ENCODE results near the gene RIPOR2. TPM values are rescaled to one million over a fixed set of nuclear protein-coding genes. Genes with fewer than 3 reads are reported as not detected.

The RIPOR2 gene
- total and polyA plus RNA-seq, 10 of the 15 experiments (the other 5 are each of a cell fraction or from before 2014, with no cell fraction given), result 22.2 to 48.2 (median 34.7) TPM

DNA sequence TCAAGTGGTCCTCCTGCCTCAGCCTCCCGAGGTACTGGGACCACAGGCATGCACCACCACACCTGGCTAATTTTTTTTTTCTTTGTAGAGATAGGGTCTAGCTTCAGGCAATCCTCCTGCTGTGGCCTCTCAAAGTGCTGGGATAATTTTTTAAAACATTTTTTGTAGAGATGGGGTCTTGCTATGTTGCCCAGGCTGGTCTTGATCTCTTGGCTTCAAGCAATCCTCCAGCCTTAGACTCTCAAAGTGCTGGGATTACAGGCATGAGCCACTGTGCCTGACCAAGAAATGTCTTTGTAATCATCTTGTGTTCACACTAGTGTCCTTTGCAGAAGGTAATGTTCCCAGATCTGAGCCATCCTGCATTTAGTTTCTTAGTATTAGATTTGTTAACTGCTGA is 61.6 kb downstream of the RIPOR2 start:
- Histone ChIP-seq H3K9ac (ENCODE audit: control insufficient read depth, insufficient read depth, low read length) (no peak overlapping the region), H3K27me3 (replicated peaks in 1 of 2; ENCODE audit: control insufficient read depth in 2 of 2, insufficient read depth in 2 of 2, low read length in 1 of 2) (no peaks in the 10 kb centered on the region), H4K20me1 (ENCODE audit: control insufficient read depth, insufficient read depth) (no peaks in the 10 kb centered on the region; the same call in 1 of the 2 replicates), H3K4me1 (ENCODE audit: control insufficient read depth, insufficient read depth, low read length) (no peaks in the 10 kb centered on the region), H3K4me3 (no peak overlapping the region), H2AFZ (ENCODE audit: control insufficient read depth, low read depth, low read length) (no peak overlapping the region), H3K9me3 (replicated peaks; ENCODE audit: control insufficient read depth, insufficient read depth, low read length) (peaks cover 12% of the 10 kb centered on the region; the same call in 2 of the 3 replicates), H3K79me2 (ENCODE audit: control insufficient read depth, insufficient read depth, low read length) (no peaks in the 10 kb centered on the region), H3K27ac (ENCODE audit: control insufficient read depth, insufficient read depth) (no peak overlapping the region), H3K4me2 (ENCODE audit: control insufficient read depth, insufficient read depth) (no peak overlapping the region), H3K36me3 (ENCODE audit: control insufficient read depth in 2 of 2, insufficient read depth in 2 of 2, low read length in 1 of 2) (peaks cover 4 to 22% of the 10 kb centered on the region in 2 experiments)
- POLR2A ChIA-PET, result interaction anchor here (0.9 kb wide), 1 partner anchor 9 kb away, joined by 4 read pairs; no protein-coding TSS in a partner anchor
- no peak for ATAC-seq
- SMC1A ChIA-PET (ENCODE audit: uncharacterized antibody, unreplicated experiment), result interaction anchor here (1.0 to 2.1 kb wide), 6 partner anchors 9 to 117 kb away, joined by 3 to 11 read pairs (median 4); no protein-coding TSS in a partner anchor
- FAIRE-seq, result no peak
- CTCF ChIA-PET, result interaction anchor here (0.8 to 1.9 kb wide), 7 partner anchors 9 to 153 kb away, joined by 3 to 16 read pairs (median 3); no protein-coding TSS in a partner anchor
- RAD21 ChIA-PET (ENCODE audit: unreplicated experiment), result interaction anchor here (0.8 to 1.3 kb wide), 2 partner anchors 37 to 117 kb away, joined by 3 to 7 read pairs; no protein-coding TSS in a partner anchor
- intact Hi-C loops (cut with micrococcal nuclease; ENCODE audit: unreplicated experiment) (no loop called here), in situ Hi-C loops (cut with MboI) (no loop called here)
- TF ChIP-seq, protein P1, sequence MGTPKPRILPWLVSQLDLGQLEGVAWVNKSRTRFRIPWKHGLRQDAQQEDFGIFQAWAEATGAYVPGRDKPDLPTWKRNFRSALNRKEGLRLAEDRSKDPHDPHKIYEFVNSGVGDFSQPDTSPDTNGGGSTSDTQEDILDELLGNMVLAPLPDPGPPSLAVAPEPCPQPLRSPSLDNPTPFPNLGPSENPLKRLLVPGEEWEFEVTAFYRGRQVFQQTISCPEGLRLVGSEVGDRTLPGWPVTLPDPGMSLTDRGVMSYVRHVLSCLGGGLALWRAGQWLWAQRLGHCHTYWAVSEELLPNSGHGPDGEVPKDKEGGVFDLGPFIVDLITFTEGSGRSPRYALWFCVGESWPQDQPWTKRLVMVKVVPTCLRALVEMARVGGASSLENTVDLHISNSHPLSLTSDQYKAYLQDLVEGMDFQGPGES (IDR thresholded peaks at IDR 0.05), result no peak
- TF ChIP-seq SMAD5 (IDR thresholded peaks at IDR 0.05; ENCODE audit: low read depth) (no peak), TAF1 (IDR thresholded peaks at IDR 0.05; ENCODE audit: borderline replicate concordance, low read depth, low read length) (no peak), CREM (IDR thresholded peaks at IDR 0.05; ENCODE audit: low read depth) (no peak), CBX3 (IDR thresholded peaks at IDR 0.05; ENCODE audit: borderline replicate concordance, low read depth) (no peak), GATAD2B (conservative IDR thresholded peaks at IDR 0.05; ENCODE audit: low read depth) (no peak), ZNF24 (IDR thresholded peaks at IDR 0.05) (no peak), CHD4 (IDR thresholded peaks at IDR 0.05) (no peak), WRNIP1 (IDR thresholded peaks at IDR 0.05; ENCODE audit: borderline replicate concordance, low read depth, low read length) (no peak), NFYB (IDR thresholded peaks at IDR 0.05; ENCODE audit: insufficient read depth, low read depth, low read length) (no peak), ETV6 (conservative IDR thresholded peaks at IDR 0.05 in 1 of 2, IDR thresholded peaks at IDR 0.05 in 1 of 2; ENCODE audit: borderline replicate concordance in 1 of 2, low read depth in 1 of 2) (no peak), SMAD1 (IDR thresholded peaks at IDR 0.05; ENCODE audit: low read depth, partially characterized antibody) (no peak), EED (IDR thresholded peaks at IDR 0.05; ENCODE audit: low read depth) (no peak)
- TF ChIP-seq, protein P2, sequence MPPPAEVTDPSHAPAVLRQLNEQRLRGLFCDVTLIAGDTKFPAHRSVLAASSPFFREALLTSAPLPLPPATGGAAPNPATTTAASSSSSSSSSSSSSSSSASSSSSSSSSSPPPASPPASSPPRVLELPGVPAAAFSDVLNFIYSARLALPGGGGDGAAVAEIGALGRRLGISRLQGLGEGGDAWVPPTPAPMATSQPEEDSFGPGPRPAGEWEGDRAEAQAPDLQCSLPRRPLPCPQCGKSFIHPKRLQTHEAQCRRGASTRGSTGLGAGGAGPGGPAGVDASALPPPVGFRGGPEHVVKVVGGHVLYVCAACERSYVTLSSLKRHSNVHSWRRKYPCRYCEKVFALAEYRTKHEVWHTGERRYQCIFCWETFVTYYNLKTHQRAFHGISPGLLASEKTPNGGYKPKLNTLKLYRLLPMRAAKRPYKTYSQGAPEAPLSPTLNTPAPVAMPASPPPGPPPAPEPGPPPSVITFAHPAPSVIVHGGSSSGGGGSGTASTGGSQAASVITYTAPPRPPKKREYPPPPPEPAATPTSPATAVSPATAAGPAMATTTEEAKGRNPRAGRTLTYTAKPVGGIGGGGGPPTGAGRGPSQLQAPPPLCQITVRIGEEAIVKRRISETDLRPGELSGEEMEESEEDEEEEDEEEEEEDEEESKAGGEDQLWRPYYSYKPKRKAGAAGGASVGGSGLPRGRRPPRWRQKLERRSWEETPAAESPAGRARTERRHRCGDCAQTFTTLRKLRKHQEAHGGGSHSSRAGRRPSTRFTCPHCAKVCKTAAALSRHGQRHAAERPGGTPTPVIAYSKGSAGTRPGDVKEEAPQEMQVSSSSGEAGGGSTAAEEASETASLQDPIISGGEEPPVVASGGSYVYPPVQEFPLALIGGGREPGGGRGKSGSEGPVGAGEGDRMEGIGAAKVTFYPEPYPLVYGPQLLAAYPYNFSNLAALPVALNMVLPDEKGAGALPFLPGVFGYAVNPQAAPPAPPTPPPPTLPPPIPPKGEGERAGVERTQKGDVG (CRISPR knock-in tag; IDR thresholded peaks at IDR 0.05), result no peak
- TF ChIP-seq, protein P3, sequence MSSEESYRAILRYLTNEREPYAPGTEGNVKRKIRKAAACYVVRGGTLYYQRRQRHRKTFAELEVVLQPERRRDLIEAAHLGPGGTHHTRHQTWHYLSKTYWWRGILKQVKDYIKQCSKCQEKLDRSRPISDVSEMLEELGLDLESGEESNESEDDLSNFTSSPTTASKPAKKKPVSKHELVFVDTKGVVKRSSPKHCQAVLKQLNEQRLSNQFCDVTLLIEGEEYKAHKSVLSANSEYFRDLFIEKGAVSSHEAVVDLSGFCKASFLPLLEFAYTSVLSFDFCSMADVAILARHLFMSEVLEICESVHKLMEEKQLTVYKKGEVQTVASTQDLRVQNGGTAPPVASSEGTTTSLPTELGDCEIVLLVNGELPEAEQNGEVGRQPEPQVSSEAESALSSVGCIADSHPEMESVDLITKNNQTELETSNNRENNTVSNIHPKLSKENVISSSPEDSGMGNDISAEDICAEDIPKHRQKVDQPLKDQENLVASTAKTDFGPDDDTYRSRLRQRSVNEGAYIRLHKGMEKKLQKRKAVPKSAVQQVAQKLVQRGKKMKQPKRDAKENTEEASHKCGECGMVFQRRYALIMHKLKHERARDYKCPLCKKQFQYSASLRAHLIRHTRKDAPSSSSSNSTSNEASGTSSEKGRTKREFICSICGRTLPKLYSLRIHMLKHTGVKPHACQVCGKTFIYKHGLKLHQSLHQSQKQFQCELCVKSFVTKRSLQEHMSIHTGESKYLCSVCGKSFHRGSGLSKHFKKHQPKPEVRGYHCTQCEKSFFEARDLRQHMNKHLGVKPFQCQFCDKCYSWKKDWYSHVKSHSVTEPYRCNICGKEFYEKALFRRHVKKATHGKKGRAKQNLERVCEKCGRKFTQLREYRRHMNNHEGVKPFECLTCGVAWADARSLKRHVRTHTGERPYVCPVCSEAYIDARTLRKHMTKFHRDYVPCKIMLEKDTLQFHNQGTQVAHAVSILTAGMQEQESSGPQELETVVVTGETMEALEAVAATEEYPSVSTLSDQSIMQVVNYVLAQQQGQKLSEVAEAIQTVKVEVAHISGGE (CRISPR knock-in tag; IDR thresholded peaks at IDR 0.05), result no peak
- DNase-seq (ENCODE audit: low read depth, low spot score), result no peak
- no TSS peak for BruUV-seq (replicated peaks)
- 100% methylated on average over 1 of the region's 1 CpG for WGBS (ENCODE audit: insufficient coverage, insufficient replicate concordance, low lambda C conversion rate, missing lambda C conversion rate)
